Activated T-cell treated with anti-CD3 and anti-CD28 coated beads, Interleukin-2, amount 50 U/mL, for 72 hours (primary cell): ENCODE measurements around the gene CCDC102A. TPM values are rescaled to one million over a fixed set of nuclear protein-coding genes. Genes with fewer than 3 reads are reported as not detected.
"Not testable (repeated sequence)": the region's sequence is repeated elsewhere in the genome, so short reads cannot be mapped to it uniquely, and the experiment has no call there.

ENCODE experiments used
- ATAC-seq, 2 donors: fragments of 150-1000 bp; cut with Tn5 transposase; replicated peaks in 1 of 2; 2 replicates each; pipeline ENCODE4 v1.10.0; 2021; ENCODE audit warnings: moderate library complexity in 2 of 2, mild to moderate bottlenecking in 1 of 2
- DNase-seq, 2 donors: peaks; one replicate each; pipeline ENCODE4 v3.0.0; 2021 to 2022; ENCODE audit warnings: mixed read lengths in 1 of 2
- H3K27ac Mint-ChIP-seq: one replicate; pipeline ENCODE4 v1.8.0; 2022; ENCODE audit warnings: mild to moderate bottlenecking, moderate library complexity, mixed read lengths
- H3K27me3 Mint-ChIP-seq: one replicate; pipeline ENCODE4 v1.8.0; 2022; ENCODE audit warnings: low read depth, mixed read lengths
- H3K36me3 Mint-ChIP-seq, 2 donors: one replicate each; pipeline ENCODE4 v1.8.0; 2022; ENCODE audit warnings: mixed read lengths in 2 of 2, mild to moderate bottlenecking in 1 of 2; ENCODE audit not compliant: insufficient read depth in 2 of 2
- H3K4me1 Mint-ChIP-seq: one replicate; pipeline ENCODE4 v1.8.0; 2022; ENCODE audit warnings: low read depth, mixed read lengths
- H3K4me3 Mint-ChIP-seq, 2 donors: one replicate each; pipeline ENCODE4 v1.8.0; 2022; ENCODE audit warnings: mild to moderate bottlenecking in 2 of 2, mixed read lengths in 2 of 2, moderate library complexity in 2 of 2
- H3K9me3 Mint-ChIP-seq, 2 donors: one replicate each; pipeline ENCODE4 v1.8.0; 2022; ENCODE audit warnings: mixed read lengths in 2 of 2
- total RNA-seq, 2 donors: library from RNA; stranded (reverse); gene quantifications; one replicate each; pipeline ENCODE4 v1.2.3, GENCODE V29; 2022

CCDC102A gene
- total RNA-seq, 2 donors from 2014 or later, result 8.1 to 14.6 TPM

DNA sequence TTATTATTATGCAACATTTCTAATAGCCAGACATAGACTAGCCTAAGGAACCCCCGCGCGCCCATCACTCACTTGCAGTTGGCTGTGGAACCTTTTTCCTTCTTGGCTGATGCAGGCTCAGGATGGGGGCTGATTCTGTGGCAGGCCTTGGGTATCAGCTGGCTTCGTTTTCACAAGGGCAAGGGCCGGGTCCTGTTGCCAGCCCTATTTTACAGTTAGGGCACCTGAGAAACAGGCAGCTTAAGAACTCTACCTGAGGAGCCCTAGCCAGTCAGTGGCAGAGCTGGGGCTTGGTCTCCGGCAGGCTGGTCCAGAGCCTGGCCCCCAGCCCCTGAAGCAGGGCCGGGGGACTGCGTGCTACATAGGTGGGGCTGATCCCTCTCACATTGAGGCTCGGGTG, 34.7 kb upstream of the CCDC102A start:
- H3K4me3 Mint-ChIP-seq, result no peak overlapping the region
- H3K36me3 Mint-ChIP-seq, result peaks cover 15% of the 10 kb centered on the region in 2 donors
- peaks cover 6% of the 10 kb centered on the region for H3K27me3 Mint-ChIP-seq
- peaks cover 6 to 12% of the 10 kb centered on the region in 2 donors for H3K9me3 Mint-ChIP-seq
- no peak overlapping the region for H3K27ac Mint-ChIP-seq
- ATAC-seq, result no peak
- DNase-seq, result no peak
- H3K4me1 Mint-ChIP-seq, result peaks cover 16% of the 10 kb centered on the region

DNA sequence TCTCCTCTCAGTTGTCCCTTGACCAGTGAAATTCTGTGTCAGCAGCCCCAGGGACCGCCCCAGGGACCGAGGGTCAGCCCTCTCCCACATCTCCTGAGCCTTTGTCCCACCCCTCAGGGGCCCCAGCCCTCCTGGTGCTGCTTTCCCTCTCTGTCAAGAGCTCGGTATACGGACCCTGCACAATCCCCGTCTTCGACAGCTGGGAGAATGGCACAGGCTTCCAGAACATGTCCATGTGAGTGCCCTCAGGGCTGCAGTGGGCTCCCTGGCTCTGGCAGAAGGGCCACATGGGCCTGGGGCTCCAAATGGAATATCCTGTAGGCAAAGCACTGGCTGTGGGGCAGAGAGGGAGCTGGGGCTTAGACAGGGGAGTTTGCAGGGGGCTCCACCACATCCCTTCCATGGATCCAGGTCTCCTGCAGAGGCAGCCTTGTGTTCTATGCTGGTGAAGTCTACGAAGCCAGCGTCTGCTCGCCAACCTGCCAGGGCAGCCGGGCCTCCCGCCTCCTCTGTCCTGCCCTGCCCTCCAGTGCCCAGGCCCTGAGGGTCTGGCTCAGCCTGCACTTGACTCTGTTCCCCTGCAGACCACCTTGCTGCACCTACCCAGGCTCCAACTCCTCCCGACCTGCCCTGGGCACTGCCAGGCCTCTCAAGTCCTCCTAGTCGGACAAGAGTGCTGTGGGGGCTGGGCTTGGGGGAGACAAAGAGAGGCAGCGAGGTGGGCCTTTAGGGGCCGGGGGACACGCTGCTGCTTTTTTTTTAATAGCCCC, 34.1 kb upstream of the CCDC102A start:
- H3K9me3 Mint-ChIP-seq, result peaks cover 6 to 12% of the 10 kb centered on the region in 2 donors
- H3K4me1 Mint-ChIP-seq, result peaks cover 15% of the 10 kb centered on the region
- DNase-seq, result no peak
- peaks cover 6% of the 10 kb centered on the region for H3K27me3 Mint-ChIP-seq
- ATAC-seq, result no peak
- peak overlapping the region; percentile 11 for H3K27ac Mint-ChIP-seq
- no peak overlapping the region for H3K4me3 Mint-ChIP-seq
- H3K36me3 Mint-ChIP-seq, result peaks cover 15% of the 10 kb centered on the region in 2 donors

DNA sequence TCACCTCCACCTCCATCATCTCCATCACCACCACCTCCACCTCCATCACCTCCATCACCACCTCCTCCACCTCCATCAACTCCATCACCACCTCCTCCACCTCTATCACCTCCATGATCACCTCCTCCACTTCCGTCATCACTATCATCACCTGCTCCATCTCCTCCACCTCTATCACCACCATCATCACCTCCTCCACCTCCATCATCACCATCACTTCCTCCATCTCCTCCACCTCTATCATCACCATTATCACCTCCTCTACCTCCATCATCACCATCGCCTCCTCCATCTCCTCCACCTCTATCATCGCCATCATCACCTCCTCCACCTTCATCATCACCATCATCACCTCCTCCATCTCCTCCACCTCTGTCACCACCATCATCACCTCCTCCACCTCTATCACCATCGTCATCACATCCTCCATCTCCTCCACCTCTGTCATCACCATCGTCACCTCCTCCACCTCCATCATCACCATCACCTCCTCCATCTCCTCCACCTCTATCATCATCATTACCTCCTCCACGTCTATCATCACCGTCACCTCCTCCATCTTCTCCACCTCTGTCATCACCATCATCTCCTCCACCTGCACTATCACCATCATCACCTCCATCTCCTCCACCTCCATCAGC, 33.1 kb upstream of the CCDC102A start:
- no peak for ATAC-seq
- Mint-ChIP-seq H3K4me3 (no peak overlapping the region), H3K27me3 (peaks cover 6% of the 10 kb centered on the region), H3K27ac (no peak overlapping the region), H3K4me1 (peaks cover 26% of the 10 kb centered on the region), H3K36me3 (peaks cover 15% of the 10 kb centered on the region in 2 donors), H3K9me3 (peaks cover 6 to 12% of the 10 kb centered on the region in 2 donors)
- DNase-seq, result no peak

DNA sequence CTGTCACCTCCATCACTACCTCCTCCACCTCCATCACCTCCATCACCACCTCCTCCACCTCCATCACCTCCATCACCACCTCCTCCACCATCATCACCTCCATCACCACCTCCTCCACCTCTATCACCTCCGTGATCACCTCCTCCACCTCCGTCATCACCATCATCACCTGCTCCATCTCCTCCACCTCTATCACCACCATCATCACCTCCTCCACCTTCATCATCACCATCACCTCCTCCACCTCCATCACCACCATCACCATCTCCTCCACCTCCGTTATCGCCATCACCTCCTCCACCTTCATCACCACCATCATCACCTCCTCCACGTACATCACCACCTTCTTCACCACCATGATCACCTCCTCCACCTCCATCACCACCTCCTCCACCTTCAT, 32.4 kb upstream of the CCDC102A start:
- H3K27ac Mint-ChIP-seq, DNase-seq, H3K4me3 Mint-ChIP-seq, ATAC-seq, H3K27me3 Mint-ChIP-seq: not testable (repeated sequence)
- Mint-ChIP-seq H3K4me1 (peaks cover 24% of the 10 kb centered on the region), H3K36me3 (peaks cover 15% of the 10 kb centered on the region in 2 donors), H3K9me3 (peaks cover 6 to 12% of the 10 kb centered on the region in 2 donors)

DNA sequence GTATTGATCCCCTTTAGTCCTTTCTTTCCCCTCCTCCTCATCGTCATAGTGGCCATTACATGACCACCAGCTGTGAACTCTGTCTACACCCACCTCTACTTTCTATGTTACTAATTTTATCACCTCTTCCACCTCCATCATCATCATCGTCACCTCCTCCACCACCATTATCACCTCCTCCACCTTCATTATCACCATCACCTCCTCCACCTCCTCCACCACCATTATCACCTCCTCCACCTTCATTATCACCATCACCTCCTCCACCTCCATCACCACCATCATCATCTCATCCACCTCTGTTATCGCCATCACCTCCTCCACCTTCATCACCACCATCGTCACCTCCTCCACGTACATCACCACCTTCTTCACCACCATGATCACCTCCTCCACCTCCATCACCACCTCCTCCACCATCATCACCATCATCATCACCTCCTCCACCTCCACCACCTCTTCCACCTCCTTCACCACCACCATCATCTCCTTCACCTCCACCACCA, 31.9 kb upstream of the CCDC102A start:
- ATAC-seq (no peak), DNase-seq (no peak)
- peaks cover 6% of the 10 kb centered on the region for H3K27me3 Mint-ChIP-seq
- H3K4me1 Mint-ChIP-seq, result peaks cover 18% of the 10 kb centered on the region
- H3K36me3 Mint-ChIP-seq, result peaks cover 15% of the 10 kb centered on the region in 2 donors
- H3K4me3 Mint-ChIP-seq, result no peak overlapping the region
- H3K9me3 Mint-ChIP-seq, result peaks cover 6 to 12% of the 10 kb centered on the region in 2 donors
- no peak overlapping the region for H3K27ac Mint-ChIP-seq

DNA sequence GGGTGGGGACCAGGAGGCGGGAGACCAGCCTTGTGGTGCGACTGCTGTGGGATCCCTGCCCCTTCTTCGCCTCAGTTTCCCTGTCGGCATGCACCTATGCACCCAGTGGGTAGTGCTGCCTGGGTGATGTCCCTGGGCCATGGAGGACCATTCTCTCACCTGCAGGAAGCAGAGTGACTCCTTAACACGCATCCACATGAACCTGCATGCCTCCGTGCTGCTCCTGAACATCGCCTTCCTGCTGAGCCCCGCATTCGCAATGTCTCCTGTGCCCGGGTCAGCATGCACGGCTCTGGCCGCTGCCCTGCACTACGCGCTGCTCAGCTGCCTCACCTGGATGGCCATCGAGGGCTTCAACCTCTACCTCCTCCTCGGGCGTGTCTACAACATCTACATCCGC, 31.3 kb upstream of the CCDC102A start:
- Mint-ChIP-seq H3K4me1 (peaks cover 13% of the 10 kb centered on the region), H3K27ac (no peak overlapping the region), H3K36me3 (peaks cover 15% of the 10 kb centered on the region in 2 donors), H3K4me3 (no peak overlapping the region), H3K9me3 (peaks cover 6 to 12% of the 10 kb centered on the region in 2 donors), H3K27me3 (peaks cover 6% of the 10 kb centered on the region)
- DNase-seq (no peak), ATAC-seq (no peak)

DNA sequence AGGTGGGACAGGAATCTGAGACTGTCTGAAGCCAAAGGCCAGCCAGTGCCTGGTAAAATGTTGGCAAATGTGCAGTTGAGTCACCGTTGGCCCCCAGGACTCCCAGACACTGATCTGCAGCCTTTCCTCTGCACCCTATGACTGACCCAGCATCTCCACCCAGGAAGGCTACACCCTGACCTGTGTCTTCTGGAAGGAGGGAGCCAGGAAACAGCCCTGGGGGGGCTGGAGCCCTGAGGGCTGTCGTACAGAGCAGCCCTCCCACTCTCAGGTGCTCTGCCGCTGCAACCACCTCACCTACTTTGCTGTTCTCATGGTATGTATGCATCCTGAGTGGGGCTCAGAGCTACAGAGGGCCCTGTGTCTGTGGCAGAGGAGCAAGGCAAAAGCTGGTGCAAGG, 30.1 kb upstream of the CCDC102A start:
- Mint-ChIP-seq H3K9me3 (peaks cover 7 to 12% of the 10 kb centered on the region in 2 donors), H3K27me3 (peaks cover 6% of the 10 kb centered on the region)

DNA sequence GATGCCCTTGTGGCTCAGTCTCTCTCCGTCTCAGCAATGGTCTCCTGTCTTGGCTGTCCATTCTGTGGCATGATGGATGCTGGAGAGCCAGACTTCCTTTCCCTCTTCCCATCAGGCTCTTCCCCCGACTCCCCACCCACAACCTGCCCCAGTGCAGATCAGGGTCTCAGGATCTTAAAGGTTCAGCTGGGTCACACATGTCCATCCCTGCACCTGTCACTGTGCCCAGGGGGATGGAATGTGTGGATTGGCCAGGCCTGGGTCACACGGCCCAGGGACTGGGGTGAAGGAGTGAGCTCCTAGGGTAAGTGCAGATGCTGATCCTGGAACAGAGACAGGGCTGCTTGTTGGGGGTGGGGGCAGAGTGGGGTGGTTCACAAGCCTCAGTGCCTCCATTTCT, 29.1 kb upstream of the CCDC102A start:
- Mint-ChIP-seq H3K27ac (no peak overlapping the region), H3K36me3 (peaks cover 19 to 22% of the 10 kb centered on the region in 2 donors), H3K4me1 (peaks cover 13% of the 10 kb centered on the region), H3K4me3 (no peak overlapping the region), H3K9me3 (peaks cover 11 to 17% of the 10 kb centered on the region in 2 donors), H3K27me3 (peaks cover 6% of the 10 kb centered on the region)
- ATAC-seq, result no peak
- DNase-seq, result no peak

More for the DNA sequence above, 30.1 kb upstream of the CCDC102A start:
- no peak overlapping the region for H3K27ac Mint-ChIP-seq
- ATAC-seq (peak in 1 of 2 donors; percentile 22), DNase-seq (no peak)
- no peak overlapping the region for H3K4me3 Mint-ChIP-seq
- H3K4me1 Mint-ChIP-seq, result peaks cover 13% of the 10 kb centered on the region
- H3K36me3 Mint-ChIP-seq, result peaks cover 15 to 16% of the 10 kb centered on the region in 2 donors

DNA sequence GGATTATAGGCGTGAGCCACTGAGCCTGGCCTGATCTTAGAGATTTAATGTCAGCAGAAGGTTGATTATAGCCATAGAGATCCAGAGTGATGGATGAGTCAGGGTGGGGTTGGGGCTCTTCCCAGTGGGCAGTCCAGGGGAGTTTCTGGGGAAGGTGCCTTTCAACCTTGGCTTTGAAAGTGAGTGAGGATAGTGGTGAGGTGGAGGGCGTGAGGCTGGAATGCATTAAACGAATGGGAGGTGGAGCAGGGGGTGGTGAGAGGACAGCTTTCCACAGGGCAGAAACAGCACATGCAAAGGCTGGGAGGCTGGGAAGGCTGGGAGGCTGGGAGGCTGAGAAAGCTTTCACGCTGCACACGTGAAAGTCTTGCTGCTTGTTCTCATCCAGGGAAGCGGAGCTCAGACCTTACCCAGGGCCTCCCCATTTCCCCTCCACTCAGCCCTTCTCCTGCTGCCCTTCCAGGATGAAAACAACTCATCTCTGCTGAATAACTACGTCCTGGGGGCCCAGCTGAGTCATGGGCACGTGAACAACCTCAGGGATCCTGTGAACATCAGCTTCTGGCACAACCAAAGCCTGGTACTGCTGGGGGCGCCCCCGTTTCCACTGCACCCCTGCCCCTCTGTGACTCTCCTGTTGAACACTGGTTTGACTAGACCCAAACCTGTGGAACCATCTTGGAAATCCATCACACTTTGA, 28.4 kb upstream of the CCDC102A start:
- Mint-ChIP-seq H3K4me1 (peaks cover 13% of the 10 kb centered on the region), H3K4me3 (no peak overlapping the region), H3K36me3 (peaks cover 20 to 24% of the 10 kb centered on the region in 2 donors), H3K27me3 (peaks cover 3% of the 10 kb centered on the region), H3K27ac (no peak overlapping the region), H3K9me3 (peaks cover 14 to 19% of the 10 kb centered on the region in 2 donors)
- DNase-seq (no peak), ATAC-seq (no peak)

DNA sequence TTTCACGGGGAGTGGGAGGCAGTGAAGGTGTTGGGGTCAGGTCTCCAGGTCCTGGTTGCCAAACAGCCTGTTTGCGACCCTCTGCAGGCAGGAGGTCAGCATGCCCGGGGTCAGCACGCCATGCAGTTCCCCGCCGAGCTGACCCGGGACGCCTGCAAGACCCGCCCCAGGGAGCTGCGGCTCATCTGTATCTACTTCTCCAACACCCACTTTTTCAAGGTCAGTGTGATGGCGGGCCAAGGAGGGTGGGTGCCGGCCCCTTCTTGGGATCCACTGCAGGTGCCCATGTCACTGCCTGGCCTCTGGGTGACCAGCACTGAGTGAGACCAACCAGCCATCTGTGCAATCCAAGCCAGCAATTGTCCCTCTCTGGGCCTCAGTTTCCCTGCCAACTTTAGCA, 27.4 kb upstream of the CCDC102A start:
- Mint-ChIP-seq H3K4me1 (peaks cover 13% of the 10 kb centered on the region), H3K27me3 (no peaks in the 10 kb centered on the region), H3K4me3 (no peak overlapping the region), H3K36me3 (peaks cover 12 to 17% of the 10 kb centered on the region in 2 donors), H3K9me3 (peaks cover 9 to 12% of the 10 kb centered on the region in 2 donors), H3K27ac (no peak overlapping the region)
- DNase-seq (no peak), ATAC-seq (no peak)

DNA sequence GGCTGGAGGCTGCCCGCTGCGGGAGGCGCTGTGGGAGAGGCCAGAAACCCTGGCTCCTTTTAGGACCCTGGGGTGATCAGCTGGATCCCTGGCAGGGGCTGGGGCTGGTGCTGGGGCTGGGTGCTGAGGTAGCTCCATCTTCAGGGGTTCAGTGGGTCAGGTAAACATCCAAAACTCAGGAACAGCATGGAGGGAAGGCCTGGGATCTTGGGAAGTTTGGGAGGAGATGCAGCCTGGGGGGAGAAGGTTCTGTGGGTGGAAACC, 27.0 kb upstream of the CCDC102A start:
- ATAC-seq, result no peak
- DNase-seq, result no peak
- H3K36me3 Mint-ChIP-seq, result peaks cover 11 to 15% of the 10 kb centered on the region in 2 donors
- no peak overlapping the region for H3K4me3 Mint-ChIP-seq
- no peak overlapping the region for H3K27ac Mint-ChIP-seq
- H3K4me1 Mint-ChIP-seq, result peaks cover 13% of the 10 kb centered on the region
- H3K27me3 Mint-ChIP-seq, result no peaks in the 10 kb centered on the region
- peaks cover 9 to 11% of the 10 kb centered on the region in 2 donors for H3K9me3 Mint-ChIP-seq

DNA sequence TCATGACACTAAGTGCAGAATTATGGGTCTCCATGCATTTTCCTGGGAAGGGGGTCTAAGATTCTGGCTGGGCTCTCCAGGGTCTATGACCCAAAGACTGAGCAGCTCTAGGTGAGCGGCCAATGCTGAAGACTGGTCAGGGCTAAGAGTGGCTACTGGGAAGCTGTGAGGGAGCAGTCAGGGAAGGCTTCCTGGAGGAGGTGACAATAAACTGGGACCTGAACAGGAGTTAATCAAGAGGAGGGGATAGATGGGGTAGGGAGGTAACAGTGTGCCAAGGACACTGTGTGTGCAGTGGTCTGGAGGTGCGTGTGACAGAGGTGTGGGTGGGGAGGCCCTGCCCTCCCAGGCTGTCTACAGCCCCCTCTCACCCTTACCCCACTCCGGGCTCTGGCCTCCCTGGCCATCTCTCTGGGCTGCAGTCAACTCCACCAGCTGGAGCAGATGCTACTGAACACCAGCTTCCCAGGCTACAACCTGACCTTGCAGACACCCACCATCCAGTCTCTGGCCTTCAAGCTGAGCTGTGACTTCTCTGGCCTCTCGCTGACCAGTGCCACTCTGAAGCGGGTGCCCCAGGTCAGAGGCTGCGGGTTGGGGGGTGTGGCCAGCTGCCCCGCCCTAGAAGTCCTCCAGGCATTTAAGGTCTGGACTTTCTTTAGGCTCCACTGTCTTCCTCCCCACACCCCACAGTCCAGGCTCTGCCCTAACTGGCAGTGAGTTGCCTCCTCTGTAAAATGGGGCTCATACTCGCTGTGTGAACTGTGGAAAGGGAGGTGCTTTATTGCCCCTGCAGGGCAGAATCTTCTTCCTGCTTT, 26.5 kb upstream of the CCDC102A start:
- peaks cover 13% of the 10 kb centered on the region for H3K4me1 Mint-ChIP-seq
- H3K27ac Mint-ChIP-seq, result no peak overlapping the region
- DNase-seq (no peak), ATAC-seq (no peak)
- no peaks in the 10 kb centered on the region for H3K27me3 Mint-ChIP-seq
- H3K9me3 Mint-ChIP-seq, result peaks cover 8 to 9% of the 10 kb centered on the region in 2 donors
- peaks cover 8 to 11% of the 10 kb centered on the region in 2 donors for H3K36me3 Mint-ChIP-seq
- H3K4me3 Mint-ChIP-seq, result no peak overlapping the region
